H1 (cell line): Measurements from ENCODE around the gene DIPK1C. TPM values are rescaled to one million over a fixed set of nuclear protein-coding genes. Genes with fewer than 3 reads are reported as not detected.

Experiments used
- CTCF ChIA-PET: fragments of 300-600 bp; sonication (Branson Sonifier 250); formaldehyde crosslinking; loops from one replicate; lab custom pipeline; 2021; ENCODE audit not compliant: partially characterized antibody; lab: Charles Lee
- POLR2A ChIA-PET: fragments of 300-600 bp; sonication (Branson Sonifier 250); formaldehyde crosslinking; loops from one replicate; lab custom pipeline; 2021; ENCODE audit warnings: inconsistent platforms; ENCODE audit not compliant: partially characterized antibody; lab: Charles Lee
- DNase-seq, 2 experiments: peaks; one replicate each; pipeline versions ENCODE4 v3.0.0 to v3.0.0-alpha.2; 2010 to 2022; ENCODE audit warnings: low spot score in 2 of 2, low read depth in 1 of 2, mixed read lengths in 1 of 2
- FAIRE-seq: peaks from 2 replicates; lab custom pipeline; 2011; peaks lifted over from hg19 to GRCh38; lab: Jason Lieb, UNC
- H2AFZ ChIP-seq: 2 replicates; pipeline ENCODE4 v1.8.1; 2012; ENCODE audit warnings: low read length, inconsistent platforms
- H2AK5ac ChIP-seq: 2 replicates; pipeline ENCODE4 v1.6.1; 2013; ENCODE audit warnings: low read depth, low read length
- H2BK120ac ChIP-seq: replicated peaks from 2 replicates; pipeline ENCODE3; 2013; ENCODE audit warnings: low read depth, low read length, inconsistent platforms
- H2BK12ac ChIP-seq: 2 replicates; pipeline ENCODE4 v1.6.1; 2013; ENCODE audit warnings: low read depth, low read length
- H2BK15ac ChIP-seq: 2 replicates; pipeline ENCODE4 v1.6.1; 2013; ENCODE audit warnings: low read length
- H2BK20ac ChIP-seq: 2 replicates; pipeline ENCODE4 v1.6.1; 2013; ENCODE audit warnings: low read length
- H2BK5ac ChIP-seq: 2 replicates; pipeline ENCODE4 v1.6.1; 2013; ENCODE audit warnings: low read depth, low read length
- H3K14ac ChIP-seq: 2 replicates; pipeline ENCODE4 v1.6.1; 2013; ENCODE audit warnings: inconsistent platforms; ENCODE audit not compliant: insufficient read length
- H3K18ac ChIP-seq: 2 replicates; pipeline ENCODE4 v1.6.1; 2013; ENCODE audit warnings: low read length; ENCODE audit errors: extremely low read depth
- H3K23ac ChIP-seq: 2 replicates; pipeline ENCODE4 v1.6.1; 2013; ENCODE audit warnings: inconsistent platforms; ENCODE audit not compliant: insufficient read length
- H3K23me2 ChIP-seq: 2 replicates; pipeline ENCODE4 v1.6.1; 2013; ENCODE audit warnings: low read depth, low read length
- H3K27ac ChIP-seq: 2 replicates; pipeline ENCODE4 v1.6.1; 2011; ENCODE audit warnings: low read depth, low read length, inconsistent platforms
- H3K27me3 ChIP-seq, 4 experiments: replicated peaks in 1 of 4; 1 replicate in 1 of 4; 2 replicates in 3 of 4; pipeline versions ENCODE4 v1.6.1 to v1.8.1; 2011 to 2013; ENCODE audit warnings: low read length in 3 of 4, mild to moderate bottlenecking in 3 of 4, inconsistent platforms in 2 of 4, mixed read lengths in 2 of 4, moderate library complexity in 1 of 4; ENCODE audit not compliant: control insufficient read depth in 3 of 4, insufficient read depth in 3 of 4; ENCODE audit errors: extremely low read depth in 1 of 4
- H3K36me3 ChIP-seq, 4 experiments: 2 replicates each; pipeline versions ENCODE4 v1.6.1 to v1.8.1; 2011 to 2013; ENCODE audit warnings: mild to moderate bottlenecking in 4 of 4, low read length in 3 of 4, moderate library complexity in 2 of 4, control low read depth in 1 of 4, inconsistent platforms in 1 of 4; ENCODE audit not compliant: insufficient read depth in 4 of 4, control insufficient read depth in 2 of 4
- H3K4ac ChIP-seq: replicated peaks from 2 replicates; pipeline ENCODE3; 2013; ENCODE audit warnings: low read length, low read depth, mixed read lengths, inconsistent platforms; ENCODE audit not compliant: insufficient read length
- H3K4me1 ChIP-seq, 4 experiments: replicated peaks in 1 of 4; 1 replicate in 1 of 4; 2 replicates in 3 of 4; pipeline versions ENCODE4 v1.6.1 to v1.8.1; 2011 to 2013; ENCODE audit warnings: low read length in 3 of 4, inconsistent platforms in 2 of 4, mixed read lengths in 1 of 4; ENCODE audit not compliant: insufficient read depth in 4 of 4, control insufficient read depth in 3 of 4
- H3K4me2 ChIP-seq, 2 experiments: 2 replicates each; pipeline versions ENCODE4 v1.6.1 to v1.8.1; 2011 to 2013; ENCODE audit warnings: low read depth in 2 of 2, low read length in 2 of 2, control low read depth in 1 of 2, inconsistent platforms in 1 of 2, mild to moderate bottlenecking in 1 of 2; ENCODE audit not compliant: insufficient read depth in 1 of 2
- H3K4me3 ChIP-seq, 4 experiments: fragments of 200-600, 300-600 bp in 1 of 4; sonication (generic), shearing (Covaris generic), sonication (Bioruptor Twin) in 1 of 4; 2 replicates each; pipeline versions ENCODE4 v1.5.1 to v1.8.1; 2011 to 2016; ENCODE audit warnings: low read length in 4 of 4, low read depth in 3 of 4, control low read depth in 2 of 4, inconsistent platforms in 2 of 4, mild to moderate bottlenecking in 2 of 4, mixed read lengths in 1 of 4, moderate library complexity in 1 of 4; ENCODE audit not compliant: insufficient read depth in 2 of 4; ENCODE audit errors: extremely low read depth in 1 of 4
- H3K56ac ChIP-seq: replicated peaks from 2 replicates; pipeline ENCODE3; 2013; ENCODE audit warnings: low read depth, mild to moderate bottlenecking, mixed read lengths, low read length, inconsistent platforms; ENCODE audit not compliant: insufficient read length
- H3K79me1 ChIP-seq: 2 replicates; pipeline ENCODE4 v1.6.1; 2013; ENCODE audit warnings: low read depth, low read length, control low read depth
- H3K79me2 ChIP-seq, 2 experiments: 2 replicates each; pipeline versions ENCODE4 v1.6.1 to v1.8.1; 2012 to 2013; ENCODE audit warnings: low read length in 2 of 2, mild to moderate bottlenecking in 2 of 2, inconsistent platforms in 1 of 2; ENCODE audit not compliant: insufficient read depth in 2 of 2, control insufficient read depth in 1 of 2
- H3K9ac ChIP-seq, 4 experiments: replicated peaks in 1 of 4; 1 replicate in 1 of 4; 2 replicates in 3 of 4; pipeline versions ENCODE4 v1.6.1 to v1.8.1; 2011 to 2013; ENCODE audit warnings: low read depth in 3 of 4, low read length in 3 of 4, control low read depth in 2 of 4, mild to moderate bottlenecking in 2 of 4, moderate library complexity in 2 of 4, inconsistent platforms in 1 of 4; ENCODE audit errors: extremely low read depth in 1 of 4
- H3K9me3 ChIP-seq, 2 experiments: 2 replicates each; pipeline versions ENCODE4 v1.6.1 to v1.8.1; 2012 to 2013; ENCODE audit warnings: mild to moderate bottlenecking in 2 of 2, moderate library complexity in 2 of 2, control low read depth in 1 of 2, inconsistent platforms in 1 of 2, low read depth in 1 of 2, low read length in 1 of 2, mixed read lengths in 1 of 2; ENCODE audit not compliant: insufficient read depth in 2 of 2
- H4K20me1 ChIP-seq, 2 experiments: replicated peaks in 1 of 2; 2 replicates each; pipeline versions ENCODE3 to v1.8.1; 2011 to 2013; ENCODE audit warnings: inconsistent platforms in 2 of 2, low read length in 2 of 2, mild to moderate bottlenecking in 1 of 2; ENCODE audit not compliant: insufficient read depth in 2 of 2, control insufficient read depth in 1 of 2
- H4K5ac ChIP-seq: 2 replicates; pipeline ENCODE4 v1.6.1; 2013; ENCODE audit warnings: low read length, low read depth, mixed read lengths, inconsistent platforms; ENCODE audit not compliant: insufficient read length
- H4K8ac ChIP-seq: 2 replicates; pipeline ENCODE4 v1.8.0; 2013; ENCODE audit warnings: mild to moderate bottlenecking, moderate library complexity, low read length, inconsistent platforms; ENCODE audit not compliant: insufficient read depth; ENCODE audit errors: extremely low read depth
- H4K91ac ChIP-seq: replicated peaks from 2 replicates; pipeline ENCODE3; 2013; ENCODE audit warnings: low read length, mixed read lengths, inconsistent platforms; ENCODE audit not compliant: insufficient read length
- BACH1 ChIP-seq: IDR thresholded peaks from 2 replicates; pipeline ENCODE4 v1.6.1; 2012; ENCODE audit warnings: low read length, improper control_type of control experiment
- CBX5 ChIP-seq: fragments of 300-800, 300-1000 bp; sonication (generic); IDR thresholded peaks from 2 replicates; pipeline ENCODE4 v1.7.1; 2016; ENCODE audit warnings: antibody characterized with exemption, low read length, low read depth
- CBX8 ChIP-seq: fragments of 300-800, 300-1000 bp; sonication (generic); IDR thresholded peaks from 2 replicates; pipeline ENCODE4 v1.7.1; 2016; ENCODE audit warnings: low read depth, low read length, borderline replicate concordance
- CHD1 ChIP-seq: IDR thresholded peaks from 2 replicates; pipeline ENCODE4 v1.6.1; 2012; ENCODE audit warnings: low read depth, low read length, improper control_type of control experiment
- CHD2 ChIP-seq: IDR thresholded peaks from 2 replicates; pipeline ENCODE4 v1.6.1; 2012; ENCODE audit warnings: low read length, improper control_type of control experiment
- CTCF ChIP-seq, 3 experiments: IDR thresholded peaks; 1 replicate in 2 of 3; 2 replicates in 1 of 3; pipeline versions ENCODE4 v1.5.1 to v1.6.1; 2011; ENCODE audit warnings: low read length in 3 of 3, mild to moderate bottlenecking in 3 of 3, inconsistent platforms in 2 of 3, low read depth in 1 of 3, moderate library complexity in 1 of 3; ENCODE audit not compliant: insufficient read depth in 1 of 3; ENCODE audit errors: control extremely low read depth in 1 of 3
- EP300 ChIP-seq, 2 experiments: IDR thresholded peaks; 1 replicate in 1 of 2; 2 replicates in 1 of 2; pipeline ENCODE4 v1.6.1; 2011 to 2012; ENCODE audit warnings: low read depth in 2 of 2, low read length in 2 of 2, mild to moderate bottlenecking in 2 of 2, borderline replicate concordance in 1 of 2, inconsistent platforms in 1 of 2, moderate library complexity in 1 of 2
- HDAC6 ChIP-seq: IDR thresholded peaks from one replicate; pipeline ENCODE4 v1.7.1; 2012; ENCODE audit warnings: low read depth, mild to moderate bottlenecking, inconsistent platforms, low read length, moderate library complexity
- JUND ChIP-seq: IDR thresholded peaks from 2 replicates; pipeline ENCODE4 v1.6.1; 2011; ENCODE audit warnings: mild to moderate bottlenecking, improper control_type of control experiment, low read length
- RBBP5 ChIP-seq: IDR thresholded peaks from 2 replicates; pipeline ENCODE4 v1.7.1; 2012; ENCODE audit warnings: low read depth, mild to moderate bottlenecking, inconsistent platforms, low read length, moderate library complexity, borderline replicate concordance
- TBP ChIP-seq: IDR thresholded peaks from 2 replicates; pipeline ENCODE4 v1.6.1; 2011; ENCODE audit warnings: low read depth, low read length, improper control_type of control experiment
- YY1 ChIP-seq: IDR thresholded peaks from 2 replicates; pipeline ENCODE4 v1.6.1; 2011; ENCODE audit warnings: low read depth, mild to moderate bottlenecking, low read length
- WGBS, 2 experiments: shearing (Covaris generic) in 1 of 2; methylation state at CpG; one replicate each; pipeline versions ENCODE4 v1.1.6 to v1.1.7; 2013 to 2015; ENCODE audit warnings: low lambda C conversion rate in 2 of 2, mixed read lengths in 2 of 2, inconsistent platforms in 1 of 2, low coverage in 1 of 2, missing lambda C conversion rate in 1 of 2; ENCODE audit not compliant: insufficient replicate concordance in 2 of 2, insufficient coverage in 1 of 2, insufficient read length in 1 of 2; ENCODE audit errors: extremely low coverage in 1 of 2, missing lambda C conversion rate in 1 of 2; 5-methylcytosine and 5-hydroxymethylcytosine counted together
- polyA plus RNA-seq, 7 experiments: library from polyadenylated mRNA; depleted of rRNA in 3 of 7; stranded (reverse) in 5 of 7; unstranded in 2 of 7; fragments of >200 nt in 5 of 7; fragments of 200-250 nt in 2 of 7; gene quantifications; 1 replicate in 5 of 7; 2 replicates in 1 of 7; 4 replicates in 1 of 7; pipeline versions ENCODE4 v1.2.1 to v1.2.3, GENCODE V29; 2011 to 2013; ENCODE audit warnings: missing spikeins in 2 of 7, mixed read lengths in 2 of 7
- total RNA-seq: library from RNA; stranded (reverse); fragmentation: NEBNext Ultra II Directional; extraction: Animal tissue kit (Norgen Biotek cat#: 25700); gene quantifications from 2 replicates; pipeline ENCODE4 v1.2.1, GENCODE V29; 2021

The DIPK1C gene
- total and polyA plus RNA-seq, 2 of the 8 experiments (the other 6 are each of a cell fraction or from before 2014, with no cell fraction given): 0.08 TPM; not detected in 1

- WGBS, 2 experiments: 92% methylated on average over 2 of the region's 2 CpGs; no CpG with 5 or more reads in 1 of the 2 experiments
- no peak overlapping the region for H3K14ac ChIP-seq
- POLR2A ChIA-PET: no interaction called here
- H2AK5ac ChIP-seq: no peak overlapping the region
- CTCF ChIA-PET: interaction anchor here (0.5 to 1.9 kb wide), 2 partner anchors 12 to 107 kb away, joined by 4 to 9 read pairs; no protein-coding TSS in a partner anchor
- H3K79me1 ChIP-seq: no peaks in the 10 kb centered on the region
- no peak overlapping the region for H3K56ac ChIP-seq
- DNase-seq (no peak), FAIRE-seq (no peak)
- H2BK15ac ChIP-seq: no peak overlapping the region
- no peak overlapping the region for H3K4me3 ChIP-seq
- no peaks in the 10 kb centered on the region for H3K23me2 ChIP-seq
- no peaks in the 10 kb centered on the region for H3K79me2 ChIP-seq
- H4K8ac ChIP-seq: no peak overlapping the region
- no peak overlapping the region for H3K4me2 ChIP-seq
- no peaks in the 10 kb centered on the region for H3K36me3 ChIP-seq
- no peak overlapping the region for H2AFZ ChIP-seq
- no peak overlapping the region for H2BK120ac ChIP-seq
- H4K91ac ChIP-seq: no peak overlapping the region
- no peak overlapping the region for H3K4ac ChIP-seq
- H2BK5ac ChIP-seq: no peak overlapping the region
- no peak overlapping the region for H3K27ac ChIP-seq
- no peak overlapping the region for H2BK12ac ChIP-seq
- no peak overlapping the region for H4K5ac ChIP-seq
- peaks cover 0 to 1% (median 0%) of the 10 kb centered on the region in 4 experiments; a peak in 1 of 7 replicates for H3K27me3 ChIP-seq
- H2BK20ac ChIP-seq: no peak overlapping the region
- H3K18ac ChIP-seq: no peak overlapping the region
- H3K4me1 ChIP-seq: no peaks in the 10 kb centered on the region; a peak in 1 of 7 replicates
- H3K23ac ChIP-seq: no peak overlapping the region
- H4K20me1 ChIP-seq: no peaks in the 10 kb centered on the region
- peaks cover 0 to 3% of the 10 kb centered on the region in 2 experiments; a peak in 1 of 4 replicates for H3K9me3 ChIP-seq
- no peak overlapping the region for H3K9ac ChIP-seq
- TF ChIP-seq RBBP5 (no peak), CBX8 (no peak), JUND (no peak), CHD1 (no peak), TBP (no peak), HDAC6 (no peak), YY1 (no peak), CTCF (IDR thresholded peaks at IDR 0.05; ENCODE audit: control extremely low read depth in 1 of 3, insufficient read depth in 1 of 3, low read depth in 1 of 3, low read length in 3 of 3) (no peak), BACH1 (no peak), EP300 (IDR thresholded peaks at IDR 0.05; ENCODE audit: borderline replicate concordance in 1 of 2, low read depth in 2 of 2, low read length in 2 of 2) (no peak), CHD2 (no peak), CBX5 (no peak)
Observed at GRCh38 chr18:74472312-74472711, 15.2 kb upstream of the DIPK1C start.
